ENCODE measurements around the gene ADAMTS17.

GRCh38 chr15:100245855-100246254, 95.9 kb downstream of the ADAMTS17 start:
- TF ChIP-seq CTCF (IDR thresholded peaks at IDR 0.05; ENCODE audit: borderline replicate concordance, extremely low read depth, low read length, poor library complexity, severe bottlenecking) = no peak
- TF ChIP-seq EZH2 (IDR thresholded peaks at IDR 0.05; ENCODE audit: borderline replicate concordance, low read depth, low read length, severe bottlenecking) = no peak
